ENCODE results near the gene MBLAC2. TPM values are rescaled to one million over a fixed set of nuclear protein-coding genes. Genes with fewer than 3 reads are reported as not detected.

The MBLAC2 gene
- total RNA-seq: 1 to 10 TPM; 3.3 to 5.5 (median 4.7) TPM

- no peak for TF ChIP-seq CTCF (IDR thresholded peaks at IDR 0.05)
- DNase-seq (ENCODE audit: low spot score) (peak; percentile 70), ATAC-seq (ENCODE audit: low FRiP score) (peak; percentile 97)
Measured at GRCh38 chr5:90474235-90475107, at the start of gene MBLAC2, which contains the start of gene POLR3G. TSS of gene MBLAC2 (minus strand) at chr5:90474771. CDS start at chr5:90474292, 479 bp downstream. TSS of gene POLR3G (plus strand) at chr5:90474864. CDS start at chr5:90485568, 10,704 bp downstream.

GRCh38 chr5:90519081-90519480, 44.5 kb upstream of the MBLAC2 start:
- no peak for TF ChIP-seq CTCF (IDR thresholded peaks at IDR 0.05)
- DNase-seq (ENCODE audit: low spot score): no peak
- no peak for ATAC-seq (ENCODE audit: low FRiP score)

DNA sequence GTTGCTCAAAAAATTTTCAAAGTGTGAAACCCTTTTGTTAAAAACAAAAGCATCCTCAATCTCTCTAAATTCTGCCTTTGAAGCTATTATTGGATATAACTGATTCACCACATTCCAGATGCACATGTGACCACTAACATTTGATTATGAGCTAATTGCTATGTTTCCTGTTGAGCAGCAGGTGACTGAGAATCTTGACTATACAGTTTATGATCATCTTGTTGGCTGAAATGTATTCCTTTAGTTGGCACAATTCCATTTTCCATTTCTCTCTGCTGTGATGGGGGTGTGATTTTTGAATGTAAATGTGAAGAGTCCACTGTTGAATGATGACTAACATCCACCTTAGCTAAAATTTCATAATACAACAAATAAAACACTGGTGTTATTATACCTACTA, 44.1 kb upstream of the MBLAC2 start:
- TF ChIP-seq CTCF (IDR thresholded peaks at IDR 0.05): no peak
- DNase-seq (ENCODE audit: low spot score) (no peak), ATAC-seq (ENCODE audit: low FRiP score) (no peak)

- ATAC-seq (ENCODE audit: low FRiP score) (no peak), DNase-seq (ENCODE audit: low spot score) (no peak)
- no peak for TF ChIP-seq CTCF (IDR thresholded peaks at IDR 0.05)
Measured at GRCh38 chr5:90514520-90514919, 39.9 kb upstream of the MBLAC2 start.

- no peak for ATAC-seq (ENCODE audit: low FRiP score)
- TF ChIP-seq CTCF (IDR thresholded peaks at IDR 0.05): no peak
Measured at GRCh38 chr5:90510438-90510837, 35.9 kb upstream of the MBLAC2 start.

GRCh38 chr5:90506221-90506620, 31.6 kb upstream of the MBLAC2 start:
- no peak for ATAC-seq (ENCODE audit: low FRiP score)
- TF ChIP-seq CTCF (IDR thresholded peaks at IDR 0.05): no peak

More at GRCh38 chr5:90510438-90510837, 35.9 kb upstream of the MBLAC2 start:
- DNase-seq (ENCODE audit: low spot score): no peak

GRCh38 chr5:90504743-90505142, 30.2 kb upstream of the MBLAC2 start:
- no peak for ATAC-seq (ENCODE audit: low FRiP score)
- no peak for DNase-seq (ENCODE audit: low spot score)
- no peak for TF ChIP-seq CTCF (IDR thresholded peaks at IDR 0.05)

More at GRCh38 chr5:90506221-90506620, 31.6 kb upstream of the MBLAC2 start:
- no peak for DNase-seq (ENCODE audit: low spot score)

All from omental fat pad (tissue), 4 donors.